Measurements from ENCODE around the gene FNBP1. TPM values are rescaled to one million over a fixed set of nuclear protein-coding genes. Genes with fewer than 3 reads are reported as not detected.

FNBP1 gene
- polyA plus RNA-seq, 1 of the 3 experiments (the other 2 are of a cell fraction) = 11.0 TPM

- H2AFZ ChIP-seq (ENCODE audit: low read depth) = no peak overlapping the region
- H3F3A ChIP-seq (replicated peaks; ENCODE audit: insufficient read depth) = peaks cover 9% of the 10 kb centered on the region
- peak overlapping the region; percentile 2; the same call in 1 of the 2 replicates for H3K9ac ChIP-seq
- H3K4me2 ChIP-seq = peak overlapping the region; percentile 69
- peak overlapping the region in 1 of 2 experiments; percentile 13; a peak in 2 of 4 replicates for H3K4me3 ChIP-seq (ENCODE audit: low read depth in 2 of 2, low read length in 1 of 2)
- H3K79me2 ChIP-seq (ENCODE audit: insufficient read depth) = no peaks in the 10 kb centered on the region
- H3K4me1 ChIP-seq (ENCODE audit: control insufficient read depth in 1 of 2, insufficient read depth in 2 of 2, low read depth in 1 of 2, low read length in 1 of 2) = peaks cover 34 to 45% of the 10 kb centered on the region in 2 experiments; a peak in 3 of 4 replicates
- no peaks in the 10 kb centered on the region for H3K9me2 ChIP-seq
- POLR2A ChIA-PET = interaction anchor here (0.6 to 1.0 kb wide), 3 partner anchors 15 to 158 kb away, joined by 3 to 4 read pairs (median 3); partner anchors contain the start of gene FNBP1
- DNase-seq = no peak
- H3K27me3 ChIP-seq (ENCODE audit: insufficient read depth) = no peaks in the 10 kb centered on the region
- TF ChIP-seq REST (IDR thresholded peaks at IDR 0.05; ENCODE audit: low read depth, low read length) = no peak
- no peak for TF ChIP-seq EP300 (IDR thresholded peaks at IDR 0.05; ENCODE audit: borderline replicate concordance in 1 of 2, low read depth in 1 of 2, low read length in 1 of 2)
- H3K27ac ChIP-seq (ENCODE audit: low read depth in 2 of 2, low read length in 1 of 2) = peak overlapping the region; percentile 54 to 61; a peak in 3 of 4 replicates
- no peaks in the 10 kb centered on the region for H3K9me3 ChIP-seq
- CTCF ChIA-PET = interaction anchor here (0.6 to 3.7 kb wide), 30 partner anchors 12 to 358 kb away, joined by 3 to 23 read pairs (median 4); partner anchors contain the start of genes C9orf78, GPR107, TOR1A and USP20
- WGBS (ENCODE audit: low lambda C conversion rate) = 78% methylated on average over 12 of the region's 27 CpGs
- no peaks in the 10 kb centered on the region for H4K20me1 ChIP-seq (ENCODE audit: insufficient read depth)
- peaks cover 4 to 26% of the 10 kb centered on the region in 2 experiments for H3K36me3 ChIP-seq (replicated peaks in 1 of 2; ENCODE audit: control insufficient read depth in 1 of 2, insufficient read depth in 2 of 2, low read length in 1 of 2)
These were observed 157.8 kb downstream of the FNBP1 start for GRCh38 chr9:129885018-129885669.

- peak overlapping the region; percentile 36; the same call in 1 of the 2 replicates for H2AFZ ChIP-seq (ENCODE audit: low read depth)
- H4K20me1 ChIP-seq (ENCODE audit: insufficient read depth) = no peaks in the 10 kb centered on the region
- no peaks in the 10 kb centered on the region for H3K27me3 ChIP-seq (ENCODE audit: insufficient read depth)
- CTCF ChIA-PET = interaction anchor here (0.9 to 3.7 kb wide), 21 partner anchors 13 to 359 kb away, joined by 3 to 23 read pairs (median 4); partner anchors contain the start of genes C9orf78, GPR107, TOR1A and USP20
- H3K9ac ChIP-seq = no peak overlapping the region
- peaks cover 0 to 24% of the 10 kb centered on the region in 2 experiments for H3K36me3 ChIP-seq (replicated peaks in 1 of 2; ENCODE audit: control insufficient read depth in 1 of 2, insufficient read depth in 2 of 2, low read length in 1 of 2)
- 34% methylated on average over 12 of the region's 24 CpGs for WGBS (ENCODE audit: low lambda C conversion rate)
- H3K4me3 ChIP-seq (ENCODE audit: low read depth in 2 of 2, low read length in 1 of 2) = peak overlapping the region in 1 of 2 experiments; percentile 13; a peak in 1 of 4 replicates
- H3K79me2 ChIP-seq (ENCODE audit: insufficient read depth) = no peaks in the 10 kb centered on the region
- peaks cover 9% of the 10 kb centered on the region for H3F3A ChIP-seq (replicated peaks; ENCODE audit: insufficient read depth)
- no peaks in the 10 kb centered on the region for H3K9me2 ChIP-seq
- DNase-seq = peak; percentile 93
- POLR2A ChIA-PET = interaction anchor here (0.6 to 1.0 kb wide), 2 partner anchors 114 to 159 kb away, joined by 3 to 4 read pairs; partner anchors contain the start of gene FNBP1
- H3K9me3 ChIP-seq = no peaks in the 10 kb centered on the region
- H3K4me2 ChIP-seq = peak overlapping the region; percentile 44
- peaks cover 34 to 47% of the 10 kb centered on the region in 2 experiments; a peak in 3 of 4 replicates for H3K4me1 ChIP-seq (ENCODE audit: control insufficient read depth in 1 of 2, insufficient read depth in 2 of 2, low read depth in 1 of 2, low read length in 1 of 2)
- peak overlapping the region; percentile 54 to 88; a peak in 3 of 4 replicates for H3K27ac ChIP-seq (ENCODE audit: low read depth in 2 of 2, low read length in 1 of 2)
- TF ChIP-seq RAD21 (IDR thresholded peaks at IDR 0.05; ENCODE audit: low read length) (peak; percentile 35; the same call in 1 of the 2 replicates), POLR2AphosphoS5 (IDR thresholded peaks at IDR 0.05; ENCODE audit: low read depth, low read length) (peak; percentile 52; the same call in 1 of the 2 replicates), MXI1 (IDR thresholded peaks at IDR 0.05; ENCODE audit: low read depth, low read length) (peak; percentile 63; the same call in 1 of the 2 replicates), FOXM1 (IDR thresholded peaks at IDR 0.05; ENCODE audit: low read depth) (no peak), FOXJ3 (CRISPR knock-in tag; IDR thresholded peaks at IDR 0.05) (no peak), GATA2 (CRISPR knock-in tag; IDR thresholded peaks at IDR 0.05) (no peak), PBX3 (IDR thresholded peaks at IDR 0.05) (peak; percentile 81), TEAD4 (IDR thresholded peaks at IDR 0.05; ENCODE audit: borderline replicate concordance, insufficient read depth) (no peak), NRF1 (IDR thresholded peaks at IDR 0.05; ENCODE audit: low read depth, low read length) (no peak), SIN3A (IDR thresholded peaks at IDR 0.05; ENCODE audit: borderline replicate concordance, low read depth, low read length) (no peak), TAF1 (IDR thresholded peaks at IDR 0.05; ENCODE audit: borderline replicate concordance, low read depth, low read length) (no peak), USF1 (IDR thresholded peaks at IDR 0.05; ENCODE audit: borderline replicate concordance, low read depth) (no peak), ZBTB33 (IDR thresholded peaks at IDR 0.05; ENCODE audit: borderline replicate concordance, low read depth) (no peak)
These were observed 158.6 kb downstream of the FNBP1 start for GRCh38 chr9:129884220-129885017.
